Activated T-helper 9 cell treated with anti-CD3 and anti-CD28 coated beads, Interleukin-2, amount 50 U/mL, for 16 hours (primary cell): ENCODE results near the gene ARHGDIG.

Experiments
- DNase-seq: peaks from one replicate; pipeline ENCODE4 v3.0.0-alpha.2; 2020; ENCODE audit warnings: low read depth

The ARHGDIG gene

GRCh38 chr16:280991-281659 is 734 bp downstream of the ARHGDIG start:
- DNase-seq = no peak

- no peak for DNase-seq
Measured at GRCh38 chr16:281660-282255, 1.4 kb downstream of the ARHGDIG start.

GRCh38 chr16:282491-282890 is 2.1 kb downstream of the ARHGDIG start:
- no peak for DNase-seq

GRCh38 chr16:283033-283805 is 2.8 kb downstream of the ARHGDIG start, which contains the start of gene PDIA2:
PDIA2 (plus strand) TSS chr16:283164; CDS start chr16:283170, 6 bp downstream.
- no peak for DNase-seq

- no peak for DNase-seq
Measured at GRCh38 chr16:284204-285120, 4.1 kb downstream of the ARHGDIG start.

- no peak for DNase-seq
Measured at GRCh38 chr16:285146-286055, 5.0 kb downstream of the ARHGDIG start.

- no peak for DNase-seq
Measured at GRCh38 chr16:286491-287297, 6.3 kb downstream of the ARHGDIG start.

- no peak for DNase-seq
Measured at GRCh38 chr16:287298-287811, 7.0 kb downstream of the ARHGDIG start.

- no peak for DNase-seq
Measured at GRCh38 chr16:287981-288920, 7.9 kb downstream of the ARHGDIG start.

- DNase-seq = no peak
Measured at GRCh38 chr16:289395-289997, 9.1 kb downstream of the ARHGDIG start.

GRCh38 chr16:290015-290680 is 9.8 kb downstream of the ARHGDIG start:
- DNase-seq = no peak

- no peak for DNase-seq
Measured at GRCh38 chr16:290681-291405, 10.5 kb downstream of the ARHGDIG start.

GRCh38 chr16:291539-291938 is 11.1 kb downstream of the ARHGDIG start:
- DNase-seq = no peak

- DNase-seq = no peak
Measured at GRCh38 chr16:293043-293775, 12.8 kb downstream of the ARHGDIG start.

GRCh38 chr16:296276-296675 is 15.9 kb downstream of the ARHGDIG start:
- no peak for DNase-seq

- no peak for DNase-seq
Measured at GRCh38 chr16:296806-297510, 16.6 kb downstream of the ARHGDIG start.
